ENCODE results near the gene SCGB1C2. TPM values are rescaled to one million over a fixed set of nuclear protein-coding genes. Genes with fewer than 3 reads are reported as not detected.

The SCGB1C2 gene
- total RNA-seq, 1 experiment from 2014 or later: not detected

DNA sequence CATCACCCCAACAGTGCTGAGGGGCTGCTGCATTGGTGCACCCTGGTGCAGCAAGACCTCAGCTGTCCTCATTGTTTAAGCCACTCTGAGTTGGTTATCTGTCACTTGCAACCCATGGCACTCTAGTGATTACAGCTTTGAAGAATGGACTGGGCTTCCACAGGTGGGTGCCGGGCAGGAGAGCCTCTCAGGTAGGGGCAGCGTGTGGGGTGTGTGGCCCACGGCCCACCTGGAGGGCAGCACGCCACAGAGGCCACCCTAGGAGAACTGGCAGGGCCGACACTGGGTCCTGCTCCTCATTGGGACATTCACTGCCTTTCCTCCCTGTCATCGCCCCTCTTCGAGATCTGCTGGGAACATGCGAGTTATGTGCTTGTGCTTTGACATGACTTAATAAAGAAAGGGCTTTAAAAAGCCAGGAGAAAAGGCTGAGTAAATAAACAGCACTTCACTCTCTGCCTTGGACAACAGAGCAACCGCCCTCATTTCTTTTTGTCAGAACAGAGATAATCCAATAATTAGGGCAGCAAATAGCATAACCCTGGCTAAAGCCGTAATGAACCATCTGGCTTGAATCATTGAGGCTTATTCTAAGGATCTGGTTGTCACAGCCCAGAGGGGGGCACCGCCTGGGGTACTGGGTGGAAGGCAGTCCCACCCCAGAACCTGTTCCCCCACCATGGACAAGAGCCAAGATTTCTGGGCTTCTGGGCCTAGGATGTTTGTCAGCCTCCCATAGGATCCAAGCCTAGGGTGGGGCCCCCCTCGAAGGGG lies 41.1 kb downstream of the SCGB1C2 start:
- no peak for DNase-seq
- TF ChIP-seq, protein P1, sequence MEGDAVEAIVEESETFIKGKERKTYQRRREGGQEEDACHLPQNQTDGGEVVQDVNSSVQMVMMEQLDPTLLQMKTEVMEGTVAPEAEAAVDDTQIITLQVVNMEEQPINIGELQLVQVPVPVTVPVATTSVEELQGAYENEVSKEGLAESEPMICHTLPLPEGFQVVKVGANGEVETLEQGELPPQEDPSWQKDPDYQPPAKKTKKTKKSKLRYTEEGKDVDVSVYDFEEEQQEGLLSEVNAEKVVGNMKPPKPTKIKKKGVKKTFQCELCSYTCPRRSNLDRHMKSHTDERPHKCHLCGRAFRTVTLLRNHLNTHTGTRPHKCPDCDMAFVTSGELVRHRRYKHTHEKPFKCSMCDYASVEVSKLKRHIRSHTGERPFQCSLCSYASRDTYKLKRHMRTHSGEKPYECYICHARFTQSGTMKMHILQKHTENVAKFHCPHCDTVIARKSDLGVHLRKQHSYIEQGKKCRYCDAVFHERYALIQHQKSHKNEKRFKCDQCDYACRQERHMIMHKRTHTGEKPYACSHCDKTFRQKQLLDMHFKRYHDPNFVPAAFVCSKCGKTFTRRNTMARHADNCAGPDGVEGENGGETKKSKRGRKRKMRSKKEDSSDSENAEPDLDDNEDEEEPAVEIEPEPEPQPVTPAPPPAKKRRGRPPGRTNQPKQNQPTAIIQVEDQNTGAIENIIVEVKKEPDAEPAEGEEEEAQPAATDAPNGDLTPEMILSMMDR (conservative IDR thresholded peaks at IDR 0.05): no peak
- no peak for TF ChIP-seq EZH2 (IDR thresholded peaks at IDR 0.05; ENCODE audit: low read depth)
- H2AFZ ChIP-seq: no peak overlapping the region
- no peaks in the 10 kb centered on the region for H3K9me2 ChIP-seq (ENCODE audit: insufficient read depth)
- ChIA-PET POLR2A (ENCODE audit: unreplicated experiment) (no interaction called here), CTCF (interaction anchor here (0.6 kb wide), 1 partner anchor 32 kb away, joined by 4 read pairs; no protein-coding TSS in a partner anchor)
- H3K36me3 ChIP-seq (ENCODE audit: low read depth): no peaks in the 10 kb centered on the region
- no peaks in the 10 kb centered on the region for H3K9me3 ChIP-seq (ENCODE audit: insufficient read depth, low read depth)
- H3K27me3 ChIP-seq (ENCODE audit: insufficient read depth, low read depth): peaks cover 26% of the 10 kb centered on the region
- H3K4me3 ChIP-seq: no peak overlapping the region
- H3K4me2 ChIP-seq: no peak overlapping the region
- no peaks in the 10 kb centered on the region for H4K20me1 ChIP-seq (ENCODE audit: insufficient read depth)
- H3F3A ChIP-seq (ENCODE audit: insufficient read depth, low read depth): no peaks in the 10 kb centered on the region
- intact Hi-C loops (cut with micrococcal nuclease; ENCODE audit: unreplicated experiment): no loop called here
- H3K4me1 ChIP-seq (replicated peaks; ENCODE audit: insufficient read depth): no peaks in the 10 kb centered on the region
- no TSS peak for BruUV-seq (replicated peaks)
- no peak overlapping the region for H3K27ac ChIP-seq
- no peaks in the 10 kb centered on the region for H3K79me2 ChIP-seq (ENCODE audit: low read depth)

- no peak overlapping the region for H2AFZ ChIP-seq
- H4K20me1 ChIP-seq (ENCODE audit: insufficient read depth): no peaks in the 10 kb centered on the region
- no peaks in the 10 kb centered on the region for H3K9me2 ChIP-seq (ENCODE audit: insufficient read depth)
- no peaks in the 10 kb centered on the region for H3K79me2 ChIP-seq (ENCODE audit: low read depth)
- no peaks in the 10 kb centered on the region for H3K36me3 ChIP-seq (ENCODE audit: low read depth)
- ChIA-PET POLR2A (ENCODE audit: unreplicated experiment) (no interaction called here), CTCF (interaction anchor here (0.6 kb wide), 1 partner anchor 33 kb away, joined by 4 read pairs; no protein-coding TSS in a partner anchor)
- no peak overlapping the region for H3K4me2 ChIP-seq
- H3K4me1 ChIP-seq (replicated peaks; ENCODE audit: insufficient read depth): no peaks in the 10 kb centered on the region
- no peaks in the 10 kb centered on the region for H3F3A ChIP-seq (ENCODE audit: insufficient read depth, low read depth)
- peaks cover 27% of the 10 kb centered on the region for H3K27me3 ChIP-seq (ENCODE audit: insufficient read depth, low read depth)
- no TSS peak for BruUV-seq (replicated peaks)
- DNase-seq: no peak
- TF ChIP-seq EZH2 (IDR thresholded peaks at IDR 0.05; ENCODE audit: low read depth): no peak
- TF ChIP-seq, protein P1 (conservative IDR thresholded peaks at IDR 0.05): no peak
- no peak overlapping the region for H3K4me3 ChIP-seq
- no peaks in the 10 kb centered on the region for H3K9me3 ChIP-seq (ENCODE audit: insufficient read depth, low read depth)
- H3K27ac ChIP-seq: no peak overlapping the region
- intact Hi-C loops (cut with micrococcal nuclease; ENCODE audit: unreplicated experiment): no loop called here
These were observed 41.7 kb downstream of the SCGB1C2 start for GRCh38 chr17:179066-179432.

- no peak overlapping the region for H3K4me3 ChIP-seq
- no TSS peak for BruUV-seq (replicated peaks)
- H3K4me1 ChIP-seq (replicated peaks; ENCODE audit: insufficient read depth): no peaks in the 10 kb centered on the region
- no peaks in the 10 kb centered on the region for H3F3A ChIP-seq (ENCODE audit: insufficient read depth, low read depth)
- H3K9me2 ChIP-seq (ENCODE audit: insufficient read depth): no peaks in the 10 kb centered on the region
- no peak for TF ChIP-seq EZH2 (IDR thresholded peaks at IDR 0.05; ENCODE audit: low read depth)
- TF ChIP-seq, protein P1 (conservative IDR thresholded peaks at IDR 0.05): no peak
- no peaks in the 10 kb centered on the region for H3K79me2 ChIP-seq (ENCODE audit: low read depth)
- intact Hi-C loops (cut with micrococcal nuclease; ENCODE audit: unreplicated experiment): no loop called here
- ChIA-PET CTCF (no interaction called here), POLR2A (ENCODE audit: unreplicated experiment) (no interaction called here)
- no peaks in the 10 kb centered on the region for H4K20me1 ChIP-seq (ENCODE audit: insufficient read depth)
- DNase-seq: no peak
- H3K27ac ChIP-seq: no peak overlapping the region
- no peaks in the 10 kb centered on the region for H3K9me3 ChIP-seq (ENCODE audit: insufficient read depth, low read depth)
- H3K27me3 ChIP-seq (ENCODE audit: insufficient read depth, low read depth): peaks cover 31% of the 10 kb centered on the region
- no peak overlapping the region for H2AFZ ChIP-seq
- H3K36me3 ChIP-seq (ENCODE audit: low read depth): no peaks in the 10 kb centered on the region
- no peak overlapping the region for H3K4me2 ChIP-seq
These were observed 42.5 kb downstream of the SCGB1C2 start for GRCh38 chr17:179781-180380.

Measured in PC-9 (cell line).